Activated T-cell treated with anti-CD3 and anti-CD28 coated beads for 4 hours (primary cell): ENCODE results near the gene GOLGA2.
A peak's percentile ranks its signal among the peaks of the same experiment; 100 is the strongest.
"Not testable (repeated sequence)": the region's sequence is repeated elsewhere in the genome, so short reads cannot be mapped to it uniquely, and the experiment has no call there.

Experiments used
- DNase-seq: peaks from one replicate; pipeline ENCODE4 v3.0.0-alpha.2; 2020

The GOLGA2 gene

GRCh38 chr9:128233817-128234406 lies 41.9 kb downstream of the GOLGA2 start:
- DNase-seq: no peak

DNA sequence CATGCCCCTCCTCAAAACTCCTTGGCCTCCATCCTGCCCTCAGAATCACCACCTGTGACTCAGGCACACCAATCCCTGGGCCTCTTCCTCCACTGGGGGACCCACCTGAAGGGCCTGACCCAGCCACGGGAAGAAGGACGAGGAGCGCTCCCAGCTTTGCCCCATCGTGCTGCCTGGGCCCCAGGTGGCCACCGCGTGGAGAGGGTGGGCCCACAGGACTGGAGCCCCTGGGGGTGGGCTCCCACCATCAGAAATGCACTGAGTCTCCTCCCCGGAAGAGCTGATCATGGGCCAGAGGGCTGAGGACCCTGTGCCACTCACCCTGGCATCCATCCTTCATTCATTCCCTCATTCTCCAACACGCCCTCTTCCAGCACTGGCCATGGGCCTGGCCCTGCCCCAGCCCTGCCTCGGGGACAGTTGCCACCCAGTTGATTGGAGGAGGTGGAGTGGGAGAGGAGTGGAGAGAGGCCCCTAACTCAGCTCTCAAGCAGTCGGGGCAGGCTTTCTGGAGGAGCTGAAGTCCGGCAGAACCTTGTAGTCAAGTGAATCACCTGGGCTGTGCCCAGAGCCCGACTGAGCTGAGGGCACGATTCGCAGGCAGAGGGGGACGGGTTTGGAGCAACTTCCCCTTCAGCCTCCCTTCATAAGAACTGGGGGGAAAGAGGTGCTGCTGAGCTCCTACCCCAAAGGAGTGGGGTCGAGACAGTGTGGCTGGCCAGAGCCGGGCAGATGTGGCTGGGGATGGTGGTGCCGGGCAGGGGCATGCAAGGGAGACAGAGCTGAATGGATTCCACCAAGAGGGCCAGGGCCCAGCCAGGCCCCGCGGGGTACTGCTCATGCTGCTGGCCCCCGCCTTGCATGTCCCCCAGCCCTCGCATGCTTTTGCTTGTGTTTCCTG lies 43.0 kb downstream of the GOLGA2 start:
- no peak for DNase-seq

- DNase-seq: no peak
Observed at GRCh38 chr9:128231638-128232527, 43.9 kb downstream of the GOLGA2 start.

DNA sequence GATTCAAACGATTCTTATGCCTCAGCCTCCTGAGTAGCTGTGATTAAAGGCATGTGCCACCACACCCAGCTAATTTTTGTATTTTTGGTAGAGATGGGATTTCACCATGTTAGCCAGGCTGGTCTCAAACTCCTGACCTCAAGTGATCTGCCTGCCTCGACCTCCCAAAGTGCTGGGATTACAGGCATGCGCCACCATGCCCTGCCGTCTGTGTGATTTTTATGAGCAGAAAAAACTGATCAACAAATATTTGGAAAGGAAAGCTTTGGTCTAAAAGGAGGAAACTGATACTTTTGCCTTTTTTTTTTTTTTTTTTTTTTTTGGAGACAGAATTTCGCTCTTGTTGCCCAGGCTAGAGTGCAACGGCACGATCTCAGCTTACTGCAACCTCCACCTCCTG lies 44.9 kb downstream of the GOLGA2 start:
- not testable (repeated sequence) for DNase-seq

GRCh38 chr9:128226412-128226801 lies 49.4 kb downstream of the GOLGA2 start:
- no peak for DNase-seq

DNA sequence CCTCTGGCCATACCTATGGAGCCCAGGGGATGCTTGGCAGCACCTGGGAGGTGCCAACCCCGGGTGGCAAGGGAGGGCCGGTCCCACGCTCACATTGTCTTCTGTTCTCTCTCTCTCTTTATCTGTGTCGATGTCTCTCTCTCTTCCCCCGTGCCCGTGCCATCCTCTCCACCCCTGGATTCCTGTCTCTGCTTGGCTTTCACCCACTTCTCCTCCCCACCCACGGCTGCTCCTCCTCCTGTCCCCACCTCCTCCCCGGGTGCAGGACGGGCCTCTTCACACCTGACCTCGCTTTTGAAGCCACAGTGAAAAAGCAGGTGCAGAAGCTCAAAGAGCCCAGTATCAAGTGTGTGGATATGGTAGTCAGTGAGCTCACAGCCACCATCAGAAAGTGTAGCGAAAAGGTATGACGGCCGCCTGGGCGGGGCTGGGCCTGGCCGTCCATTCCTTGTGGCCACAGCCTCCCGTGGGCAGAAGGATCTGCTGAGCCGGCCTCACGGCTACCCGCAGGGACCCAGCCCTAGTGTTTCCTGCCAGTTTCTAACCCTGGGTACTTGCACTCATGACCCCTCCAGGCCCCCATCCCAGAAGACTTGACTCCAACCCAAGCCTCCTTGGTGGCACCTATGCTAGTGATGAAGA lies 49.9 kb downstream of the GOLGA2 start:
- DNase-seq: no peak

- no peak for DNase-seq
Observed at GRCh38 chr9:128224877-128225276, 50.9 kb downstream of the GOLGA2 start.

DNA sequence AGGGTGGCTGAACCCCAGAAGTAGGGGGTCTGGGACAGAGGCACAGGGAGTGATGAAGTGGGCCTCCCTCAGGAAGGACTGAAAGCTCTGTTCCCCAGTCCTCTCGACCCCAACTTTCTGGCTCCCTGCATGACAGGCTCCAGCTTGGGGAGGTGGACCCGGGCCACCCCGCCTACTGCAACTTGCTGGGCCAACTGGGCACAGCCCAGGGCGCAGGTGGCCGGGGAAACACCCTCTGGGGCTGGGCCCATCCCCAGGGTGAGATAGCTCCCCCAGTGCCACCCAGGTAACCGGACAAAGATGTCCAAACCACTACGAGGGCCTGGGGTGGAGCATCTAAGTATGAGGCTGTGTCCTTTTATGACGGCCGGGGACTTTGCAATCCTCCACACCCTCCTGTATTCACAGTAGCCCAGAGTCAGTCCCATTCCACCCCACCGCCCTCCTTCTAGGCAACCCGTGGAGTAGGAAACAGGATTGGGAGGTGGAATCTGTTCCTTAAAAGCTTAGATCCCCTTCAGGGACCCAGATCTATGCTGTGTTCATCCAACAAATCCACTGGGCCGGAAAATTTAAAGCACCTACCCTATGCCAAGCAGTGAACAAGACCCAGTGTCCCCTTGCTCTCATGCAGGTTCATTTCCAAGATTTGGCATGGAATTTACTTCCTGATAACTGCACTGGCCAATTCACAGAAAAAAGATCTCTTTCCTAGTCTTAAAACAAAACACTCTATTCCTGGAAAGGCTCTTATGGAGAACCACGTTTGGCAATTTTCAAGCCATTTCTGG lies 52.7 kb downstream of the GOLGA2 start:
- no peak for DNase-seq

DNA sequence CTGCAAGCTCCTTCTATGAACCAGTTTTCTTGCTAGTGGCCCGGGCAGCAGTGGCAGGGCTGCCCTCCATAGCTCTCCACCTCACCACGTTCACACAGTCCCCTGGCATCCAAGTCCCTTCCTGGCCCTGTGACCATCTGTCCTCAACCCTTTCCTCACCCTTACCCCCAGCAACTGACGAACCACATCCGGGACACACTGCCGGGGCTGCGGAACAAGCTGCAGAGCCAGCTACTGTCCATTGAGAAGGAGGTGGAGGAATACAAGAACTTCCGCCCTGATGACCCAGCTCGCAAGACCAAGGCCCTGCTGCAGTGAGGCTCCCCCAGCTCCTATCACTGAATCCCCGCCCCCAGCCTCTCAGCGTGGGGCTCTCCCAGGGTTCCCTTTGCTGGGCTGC lies 53.8 kb downstream of the GOLGA2 start:
- DNase-seq: no peak

- no peak for DNase-seq
Observed at GRCh38 chr9:128219831-128220230, 56.0 kb downstream of the GOLGA2 start.

GRCh38 chr9:128218518-128219389 lies 57.1 kb downstream of the GOLGA2 start:
- peak; percentile 91 for DNase-seq

- DNase-seq: no peak
Observed at GRCh38 chr9:128218172-128218517, 57.7 kb downstream of the GOLGA2 start.

- DNase-seq: no peak
Observed at GRCh38 chr9:128216781-128217553, 58.8 kb downstream of the GOLGA2 start.

DNA sequence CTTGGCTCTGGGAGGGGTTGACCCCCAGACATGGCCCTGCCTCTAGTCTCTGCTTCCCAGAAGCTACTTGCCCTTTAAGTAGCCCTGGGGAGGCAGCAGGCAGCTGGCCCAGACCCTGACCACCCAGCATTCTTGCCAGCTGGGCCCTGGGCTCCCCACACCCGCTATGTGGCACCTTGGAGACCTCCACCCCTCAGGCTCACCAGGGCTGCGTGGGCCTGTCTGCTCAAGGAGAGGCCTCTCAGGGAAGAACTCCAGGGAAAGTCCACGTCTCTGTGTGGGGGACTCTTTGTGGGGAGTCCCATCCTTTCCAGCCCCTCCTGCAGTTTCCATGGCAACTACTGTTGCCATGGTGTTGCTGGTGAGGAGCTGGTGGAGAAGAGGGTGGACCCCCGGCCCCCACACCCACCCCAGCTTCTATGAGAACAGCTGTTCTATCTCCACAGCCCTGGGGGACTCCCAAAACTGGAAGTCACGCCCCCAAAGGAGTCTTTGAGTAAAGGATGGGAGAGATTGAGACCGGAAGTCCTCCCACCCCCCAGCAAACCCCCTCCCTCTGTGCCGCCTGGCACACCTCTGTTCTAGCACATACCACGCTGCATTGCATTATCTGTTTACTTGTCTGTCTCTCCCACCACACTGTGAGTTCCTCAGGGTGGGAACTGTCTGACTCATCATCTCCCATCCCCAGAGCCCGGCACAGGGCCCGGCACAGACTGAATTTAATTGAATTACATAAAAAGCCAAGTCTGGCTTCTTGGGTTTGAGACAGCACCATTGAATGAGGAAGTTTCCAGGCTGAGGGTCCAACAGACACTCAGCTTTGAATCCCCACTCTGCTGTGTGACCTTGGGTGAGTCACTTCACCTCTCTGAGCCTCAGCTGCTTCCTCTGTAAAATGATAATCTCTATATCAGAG lies 60.1 kb downstream of the GOLGA2 start:
- no peak for DNase-seq

DNA sequence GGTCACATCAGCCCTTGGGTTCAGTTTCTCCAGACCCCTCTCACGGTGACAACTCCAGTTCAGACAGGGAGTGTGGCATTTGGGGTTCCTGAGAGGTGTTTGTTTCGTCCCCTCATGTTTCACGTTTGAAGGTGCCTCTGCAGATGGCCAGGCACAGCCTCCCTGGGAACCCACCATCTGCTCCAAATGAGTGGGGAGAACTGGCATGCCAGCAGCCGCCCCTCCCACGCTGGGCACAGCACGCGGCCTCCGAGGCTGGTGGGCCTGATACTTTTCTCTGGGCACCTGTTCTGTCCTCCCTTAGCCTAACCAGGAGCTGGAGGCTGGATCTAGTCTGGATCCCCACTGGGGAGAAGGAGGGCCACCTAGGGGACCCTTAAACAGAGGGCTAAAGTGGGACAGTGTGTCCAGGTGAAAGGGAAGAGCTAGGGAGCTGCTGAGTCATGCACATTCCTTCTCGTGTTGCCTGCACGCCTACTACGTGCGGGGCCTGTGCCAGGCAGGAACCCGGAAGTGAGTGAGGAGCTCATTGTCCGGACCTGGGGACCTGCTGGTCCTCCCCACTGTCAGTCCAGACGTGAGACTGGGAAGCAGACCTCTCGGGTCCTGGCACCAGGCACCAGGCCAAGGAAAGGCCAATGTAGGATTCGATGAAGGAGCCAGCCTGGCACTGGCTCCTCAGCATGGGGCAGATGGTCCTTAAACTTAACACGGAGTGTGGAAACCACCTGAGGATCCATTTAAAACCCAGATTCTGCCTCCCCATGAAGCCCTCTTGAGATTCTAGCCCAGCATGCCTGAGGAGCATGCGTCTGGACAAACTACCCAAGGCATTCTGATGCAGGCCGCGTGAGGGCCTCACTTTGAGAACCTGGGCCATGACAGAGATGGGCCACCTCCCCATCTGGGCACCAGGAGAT lies 61.0 kb downstream of the GOLGA2 start:
- no peak for DNase-seq

DNA sequence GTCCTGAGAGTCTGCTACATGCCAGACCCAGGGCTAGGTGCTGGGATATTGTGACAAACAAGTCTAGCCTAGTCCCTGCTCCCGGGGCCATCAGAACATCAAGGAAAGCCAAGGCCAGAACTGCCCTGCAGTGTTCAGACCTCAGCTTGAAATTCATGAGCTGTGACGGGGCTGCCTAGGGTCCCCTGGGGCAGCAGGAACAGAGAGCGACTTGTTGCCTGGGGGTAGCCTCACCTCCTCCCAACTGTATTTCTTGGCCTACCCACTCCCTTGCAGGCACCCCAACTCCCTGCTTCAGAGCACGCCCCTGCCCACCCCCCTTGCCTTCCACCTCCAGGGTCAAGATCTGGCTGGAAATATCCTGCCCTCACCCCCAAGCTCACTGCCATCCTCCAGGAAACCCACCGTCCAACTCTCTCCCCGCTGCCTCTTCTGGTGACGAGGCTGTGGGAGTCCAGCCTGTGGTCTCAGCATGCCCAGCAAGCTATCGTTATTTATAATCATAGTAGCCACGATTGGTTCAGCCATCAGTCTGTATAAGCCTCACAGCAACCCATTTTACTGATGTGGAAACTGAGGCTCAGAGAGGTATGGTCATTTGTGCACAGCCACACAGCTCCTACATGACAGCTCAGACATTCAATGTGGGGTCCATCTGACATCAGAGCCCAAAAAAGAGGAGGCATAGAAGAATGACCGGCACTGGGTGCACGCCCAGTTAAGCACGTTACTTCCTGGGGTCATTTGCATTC lies 61.9 kb downstream of the GOLGA2 start:
- DNase-seq: no peak

GRCh38 chr9:128211981-128212281 lies 63.9 kb downstream of the GOLGA2 start:
- no peak for DNase-seq
